ENCODE results near the gene BIN1. TPM values are rescaled to one million over a fixed set of nuclear protein-coding genes. Genes with fewer than 3 reads are reported as not detected.

BIN1 gene
- polyA plus RNA-seq, 1 donor from 2014 or later, result 61.9 TPM

DNA sequence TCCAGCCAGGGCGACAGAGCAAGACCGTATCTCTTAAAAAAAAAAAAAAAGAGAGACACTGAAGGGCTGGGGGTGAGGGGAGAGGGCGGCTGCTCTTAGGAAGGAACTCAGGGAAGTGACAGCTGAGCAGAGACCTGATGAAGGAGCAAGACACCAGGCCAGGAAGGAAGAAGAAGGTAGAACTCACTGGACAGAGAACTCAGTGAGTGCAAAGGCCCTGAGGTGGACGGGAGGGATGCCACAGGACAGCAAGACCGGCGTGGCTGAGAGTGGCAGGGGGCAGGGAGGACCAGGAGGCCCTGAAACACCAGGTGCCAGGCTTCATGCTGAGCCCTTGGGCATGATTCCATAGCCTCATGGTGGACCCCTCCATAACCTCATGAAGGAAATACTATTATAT lies 18.2 kb downstream of the BIN1 start:
- no peaks in the 10 kb centered on the region for H3K9me3 ChIP-seq (ENCODE audit: low read length)
- H3K27ac ChIP-seq (ENCODE audit: low read length), result no peak overlapping the region
- no peak overlapping the region for H3K4me3 ChIP-seq (ENCODE audit: low read length)
- no peak overlapping the region for H3K9ac ChIP-seq (ENCODE audit: low read length)
- H3F3A ChIP-seq (ENCODE audit: insufficient read depth, low read length, poor library complexity, severe bottlenecking), result no peaks in the 10 kb centered on the region
- TF ChIP-seq SMC3 (conservative IDR thresholded peaks at IDR 0.05; ENCODE audit: poor library complexity) (no peak), POLR2AphosphoS5 (IDR thresholded peaks at IDR 0.05) (no peak), EZH2 (IDR thresholded peaks at IDR 0.05; ENCODE audit: borderline replicate concordance, insufficient read depth, low read length, poor library complexity, severe bottlenecking) (no peak), EP300 (conservative IDR thresholded peaks at IDR 0.05; ENCODE audit: poor library complexity, severe bottlenecking) (no peak), TAF1 (IDR thresholded peaks at IDR 0.05; ENCODE audit: low read depth) (no peak), RAD21 (conservative IDR thresholded peaks at IDR 0.05) (no peak), MXI1 (conservative IDR thresholded peaks at IDR 0.05; ENCODE audit: poor library complexity, severe bottlenecking) (no peak)
- TF ChIP-seq, protein P1, sequence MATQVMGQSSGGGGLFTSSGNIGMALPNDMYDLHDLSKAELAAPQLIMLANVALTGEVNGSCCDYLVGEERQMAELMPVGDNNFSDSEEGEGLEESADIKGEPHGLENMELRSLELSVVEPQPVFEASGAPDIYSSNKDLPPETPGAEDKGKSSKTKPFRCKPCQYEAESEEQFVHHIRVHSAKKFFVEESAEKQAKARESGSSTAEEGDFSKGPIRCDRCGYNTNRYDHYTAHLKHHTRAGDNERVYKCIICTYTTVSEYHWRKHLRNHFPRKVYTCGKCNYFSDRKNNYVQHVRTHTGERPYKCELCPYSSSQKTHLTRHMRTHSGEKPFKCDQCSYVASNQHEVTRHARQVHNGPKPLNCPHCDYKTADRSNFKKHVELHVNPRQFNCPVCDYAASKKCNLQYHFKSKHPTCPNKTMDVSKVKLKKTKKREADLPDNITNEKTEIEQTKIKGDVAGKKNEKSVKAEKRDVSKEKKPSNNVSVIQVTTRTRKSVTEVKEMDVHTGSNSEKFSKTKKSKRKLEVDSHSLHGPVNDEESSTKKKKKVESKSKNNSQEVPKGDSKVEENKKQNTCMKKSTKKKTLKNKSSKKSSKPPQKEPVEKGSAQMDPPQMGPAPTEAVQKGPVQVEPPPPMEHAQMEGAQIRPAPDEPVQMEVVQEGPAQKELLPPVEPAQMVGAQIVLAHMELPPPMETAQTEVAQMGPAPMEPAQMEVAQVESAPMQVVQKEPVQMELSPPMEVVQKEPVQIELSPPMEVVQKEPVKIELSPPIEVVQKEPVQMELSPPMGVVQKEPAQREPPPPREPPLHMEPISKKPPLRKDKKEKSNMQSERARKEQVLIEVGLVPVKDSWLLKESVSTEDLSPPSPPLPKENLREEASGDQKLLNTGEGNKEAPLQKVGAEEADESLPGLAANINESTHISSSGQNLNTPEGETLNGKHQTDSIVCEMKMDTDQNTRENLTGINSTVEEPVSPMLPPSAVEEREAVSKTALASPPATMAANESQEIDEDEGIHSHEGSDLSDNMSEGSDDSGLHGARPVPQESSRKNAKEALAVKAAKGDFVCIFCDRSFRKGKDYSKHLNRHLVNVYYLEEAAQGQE (IDR thresholded peaks at IDR 0.05; ENCODE audit: borderline replicate concordance), result no peak
- TF ChIP-seq, protein P2, sequence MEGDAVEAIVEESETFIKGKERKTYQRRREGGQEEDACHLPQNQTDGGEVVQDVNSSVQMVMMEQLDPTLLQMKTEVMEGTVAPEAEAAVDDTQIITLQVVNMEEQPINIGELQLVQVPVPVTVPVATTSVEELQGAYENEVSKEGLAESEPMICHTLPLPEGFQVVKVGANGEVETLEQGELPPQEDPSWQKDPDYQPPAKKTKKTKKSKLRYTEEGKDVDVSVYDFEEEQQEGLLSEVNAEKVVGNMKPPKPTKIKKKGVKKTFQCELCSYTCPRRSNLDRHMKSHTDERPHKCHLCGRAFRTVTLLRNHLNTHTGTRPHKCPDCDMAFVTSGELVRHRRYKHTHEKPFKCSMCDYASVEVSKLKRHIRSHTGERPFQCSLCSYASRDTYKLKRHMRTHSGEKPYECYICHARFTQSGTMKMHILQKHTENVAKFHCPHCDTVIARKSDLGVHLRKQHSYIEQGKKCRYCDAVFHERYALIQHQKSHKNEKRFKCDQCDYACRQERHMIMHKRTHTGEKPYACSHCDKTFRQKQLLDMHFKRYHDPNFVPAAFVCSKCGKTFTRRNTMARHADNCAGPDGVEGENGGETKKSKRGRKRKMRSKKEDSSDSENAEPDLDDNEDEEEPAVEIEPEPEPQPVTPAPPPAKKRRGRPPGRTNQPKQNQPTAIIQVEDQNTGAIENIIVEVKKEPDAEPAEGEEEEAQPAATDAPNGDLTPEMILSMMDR (IDR thresholded peaks at IDR 0.05; ENCODE audit: poor library complexity, severe bottlenecking), result no peak
- no peaks in the 10 kb centered on the region for H3K36me3 ChIP-seq (ENCODE audit: insufficient read depth, low read length)
- no peaks in the 10 kb centered on the region for H3K9me2 ChIP-seq (ENCODE audit: insufficient read depth, low read length)
- no peaks in the 10 kb centered on the region for H3K27me3 ChIP-seq (ENCODE audit: insufficient read depth, low read depth, low read length)
- H4K20me1 ChIP-seq (ENCODE audit: insufficient read depth), result no peaks in the 10 kb centered on the region
- no peaks in the 10 kb centered on the region for H3K79me2 ChIP-seq (replicated peaks; ENCODE audit: insufficient read depth, low read length)
- H3K4me2 ChIP-seq (ENCODE audit: low read length), result no peak overlapping the region
- H2AFZ ChIP-seq (ENCODE audit: low read depth, low read length), result no peak overlapping the region

DNA sequence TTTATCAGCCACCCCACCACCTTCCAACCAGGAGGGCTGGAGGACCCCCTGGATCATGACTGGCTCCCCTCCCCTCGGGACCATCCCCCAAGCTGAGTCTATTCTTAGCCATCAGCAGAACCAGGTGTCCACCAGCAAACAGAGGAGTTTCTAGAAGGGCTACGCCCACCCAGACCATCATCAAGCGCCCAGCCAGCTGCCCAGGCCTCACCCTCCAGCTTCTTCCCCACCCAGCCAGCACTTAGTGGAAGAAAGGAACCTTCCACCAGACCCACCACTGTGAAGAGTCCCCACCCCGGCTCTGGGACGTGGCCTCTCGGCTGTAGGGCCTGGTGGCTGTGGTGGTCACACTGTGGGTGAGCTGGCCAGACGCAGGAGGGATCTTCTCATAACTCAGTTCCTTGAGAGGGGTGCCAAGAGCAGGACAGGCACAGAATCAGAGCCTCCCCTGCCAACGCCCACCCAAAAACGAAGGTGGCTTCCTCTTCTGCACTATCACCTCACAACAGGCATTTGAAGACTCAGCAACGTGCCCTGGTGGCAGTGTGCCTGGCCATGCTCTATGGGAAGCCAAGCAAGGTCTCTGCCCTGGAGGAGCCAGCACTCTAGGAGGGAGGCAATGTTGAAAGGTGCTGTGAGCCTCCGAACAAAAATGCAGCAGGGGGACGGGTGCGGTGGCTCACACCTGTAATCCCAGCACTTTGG lies 19.0 kb downstream of the BIN1 start:
- no peak overlapping the region for H3K4me3 ChIP-seq (ENCODE audit: low read length)
- no peak overlapping the region for H3K9ac ChIP-seq (ENCODE audit: low read length)
- H3K9me3 ChIP-seq (ENCODE audit: low read length), result no peaks in the 10 kb centered on the region
- H2AFZ ChIP-seq (ENCODE audit: low read depth, low read length), result no peak overlapping the region
- no peaks in the 10 kb centered on the region for H3K9me2 ChIP-seq (ENCODE audit: insufficient read depth, low read length)
- no peaks in the 10 kb centered on the region for H3F3A ChIP-seq (ENCODE audit: insufficient read depth, low read length, poor library complexity, severe bottlenecking)
- no peak overlapping the region for H3K27ac ChIP-seq (ENCODE audit: low read length)
- H3K4me2 ChIP-seq (ENCODE audit: low read length), result no peak overlapping the region
- TF ChIP-seq EP300 (conservative IDR thresholded peaks at IDR 0.05; ENCODE audit: poor library complexity, severe bottlenecking) (no peak), TAF1 (IDR thresholded peaks at IDR 0.05; ENCODE audit: low read depth) (no peak), MXI1 (conservative IDR thresholded peaks at IDR 0.05; ENCODE audit: poor library complexity, severe bottlenecking) (no peak), SMC3 (conservative IDR thresholded peaks at IDR 0.05; ENCODE audit: poor library complexity) (no peak), RAD21 (conservative IDR thresholded peaks at IDR 0.05) (no peak), EZH2 (IDR thresholded peaks at IDR 0.05; ENCODE audit: borderline replicate concordance, insufficient read depth, low read length, poor library complexity, severe bottlenecking) (no peak)
- TF ChIP-seq, protein P1 (IDR thresholded peaks at IDR 0.05; ENCODE audit: borderline replicate concordance), result no peak
- TF ChIP-seq, protein P2 (IDR thresholded peaks at IDR 0.05; ENCODE audit: poor library complexity, severe bottlenecking), result no peak
- no peaks in the 10 kb centered on the region for H3K79me2 ChIP-seq (replicated peaks; ENCODE audit: insufficient read depth, low read length)
- H3K36me3 ChIP-seq (ENCODE audit: insufficient read depth, low read length), result no peaks in the 10 kb centered on the region
- no peaks in the 10 kb centered on the region for H3K27me3 ChIP-seq (ENCODE audit: insufficient read depth, low read depth, low read length)
- no peaks in the 10 kb centered on the region for H4K20me1 ChIP-seq (ENCODE audit: insufficient read depth)
